HepG2 (cell line): ENCODE results near the gene RNF114. TPM values are rescaled to one million over a fixed set of nuclear protein-coding genes. Genes with fewer than 3 reads are reported as not detected.

Source experiments
- DMAP1 ChIP-seq: IDR thresholded peaks from 2 replicates; pipeline ENCODE4 v1.6.1; 2016
- KDM1A ChIP-seq: IDR thresholded peaks from 2 replicates; pipeline ENCODE4 v1.6.1; 2016; ENCODE audit warnings: missing compliant biosample characterization
- MED1 ChIP-seq: sonication (generic); formaldehyde crosslinking; IDR thresholded peaks from 2 replicates; pipeline ENCODE4 v1.4.0; 2020; ENCODE audit warnings: missing genetic modification reagents
- MIER2 ChIP-seq: IDR thresholded peaks from 2 replicates; pipeline ENCODE4 v1.6.1; 2016; ENCODE audit warnings: missing biosample characterization, missing genetic modification reagents
- MXI1 ChIP-seq: IDR thresholded peaks from 3 replicates; pipeline ENCODE4 v1.6.1; 2012; ENCODE audit warnings: low read depth, low read length, inconsistent platforms, borderline replicate concordance
- NFYC ChIP-seq: IDR thresholded peaks from 2 replicates; pipeline ENCODE4 v1.6.1; 2016; ENCODE audit warnings: missing genetic modification reagents, missing compliant biosample characterization
- PAWR ChIP-seq: sonication (generic); formaldehyde crosslinking; IDR thresholded peaks from 2 replicates; pipeline ENCODE4 v1.4.0; 2020; ENCODE audit warnings: missing genetic modification reagents, mild to moderate bottlenecking, borderline replicate concordance
- POLR2AphosphoS2 ChIP-seq: IDR thresholded peaks from 2 replicates; pipeline ENCODE4 v1.6.1; 2011; ENCODE audit warnings: low read depth, low read length, improper control_type of control experiment
- SMAD3 ChIP-seq: sonication (generic); formaldehyde crosslinking; IDR thresholded peaks from 2 replicates; pipeline ENCODE4 v1.4.0; 2020; ENCODE audit warnings: missing genetic modification reagents
- SP1 ChIP-seq, 2 experiments: fragments of 450-650 bp in 1 of 2; sonication (generic) in 1 of 2; formaldehyde crosslinking in 1 of 2; IDR thresholded peaks; 2 replicates each; pipeline versions ENCODE4 v1.4.0 to v1.6.1; 2016 to 2020; ENCODE audit warnings: missing genetic modification reagents in 1 of 2
- SP140L ChIP-seq: sonication (generic); formaldehyde crosslinking; IDR thresholded peaks from 2 replicates; pipeline ENCODE4 v1.4.0; 2020; ENCODE audit warnings: missing genetic modification reagents, borderline replicate concordance
- SSRP1 ChIP-seq: IDR thresholded peaks from 2 replicates; pipeline ENCODE4 v1.6.1; 2016; ENCODE audit warnings: control low read depth
- ZFAT ChIP-seq: sonication (generic); formaldehyde crosslinking; conservative IDR thresholded peaks from 2 replicates; pipeline ENCODE4 v1.8.1; 2023; ENCODE audit warnings: missing genetic modification reagents, inconsistent platforms
- ZNF724P ChIP-seq: sonication (generic); formaldehyde crosslinking; IDR thresholded peaks from 2 replicates; pipeline ENCODE4 v1.8.0; 2022; ENCODE audit warnings: missing genetic modification reagents, borderline replicate concordance
- ZNF773 ChIP-seq: sonication (generic); formaldehyde crosslinking; IDR thresholded peaks from 2 replicates; pipeline ENCODE4 v1.4.0; 2020; ENCODE audit warnings: missing genetic modification reagents, borderline replicate concordance
- polyA plus RNA-seq, 8 experiments: library from polyadenylated mRNA; depleted of rRNA in 3 of 8; stranded (reverse) in 7 of 8; unstranded in 1 of 8; fragments of >200 nt; fragmentation: Illumina TruSeq in 4 of 8; extraction: Trizol in 4 of 8; gene quantifications; 2 replicates each; pipeline versions ENCODE4 v1.2.1 to v1.2.3, GENCODE V29; 2011 to 2016; ENCODE audit warnings: low read depth in 4 of 8, missing spikeins in 1 of 8, mixed read lengths in 1 of 8; ENCODE audit not compliant: insufficient read depth in 1 of 8
- total RNA-seq, 5 experiments: library from RNA; depleted of rRNA; stranded (reverse); fragments of >200 nt; fragmentation: Illumina TruSeq; extraction: Trizol; gene quantifications; 2 replicates each; pipeline ENCODE4 v1.2.3, GENCODE V29; 2016; ENCODE audit warnings: low read depth in 1 of 5
- TF ChIP-seq, protein P1 (sequence below): sonication (generic); formaldehyde crosslinking; IDR thresholded peaks from 2 replicates; pipeline ENCODE4 v1.4.0; 2020; ENCODE audit warnings: missing genetic modification reagents
- TF ChIP-seq, protein P2 (sequence below): sonication (generic); formaldehyde crosslinking; IDR thresholded peaks from 2 replicates; pipeline ENCODE4 v1.4.0; 2020; ENCODE audit warnings: missing genetic modification reagents

Gene RNF114
- total and polyA plus RNA-seq, 2 of the 13 experiments (the other 11 are each of a cell fraction or from before 2014, with no cell fraction given): 119 to 126 TPM

DNA sequence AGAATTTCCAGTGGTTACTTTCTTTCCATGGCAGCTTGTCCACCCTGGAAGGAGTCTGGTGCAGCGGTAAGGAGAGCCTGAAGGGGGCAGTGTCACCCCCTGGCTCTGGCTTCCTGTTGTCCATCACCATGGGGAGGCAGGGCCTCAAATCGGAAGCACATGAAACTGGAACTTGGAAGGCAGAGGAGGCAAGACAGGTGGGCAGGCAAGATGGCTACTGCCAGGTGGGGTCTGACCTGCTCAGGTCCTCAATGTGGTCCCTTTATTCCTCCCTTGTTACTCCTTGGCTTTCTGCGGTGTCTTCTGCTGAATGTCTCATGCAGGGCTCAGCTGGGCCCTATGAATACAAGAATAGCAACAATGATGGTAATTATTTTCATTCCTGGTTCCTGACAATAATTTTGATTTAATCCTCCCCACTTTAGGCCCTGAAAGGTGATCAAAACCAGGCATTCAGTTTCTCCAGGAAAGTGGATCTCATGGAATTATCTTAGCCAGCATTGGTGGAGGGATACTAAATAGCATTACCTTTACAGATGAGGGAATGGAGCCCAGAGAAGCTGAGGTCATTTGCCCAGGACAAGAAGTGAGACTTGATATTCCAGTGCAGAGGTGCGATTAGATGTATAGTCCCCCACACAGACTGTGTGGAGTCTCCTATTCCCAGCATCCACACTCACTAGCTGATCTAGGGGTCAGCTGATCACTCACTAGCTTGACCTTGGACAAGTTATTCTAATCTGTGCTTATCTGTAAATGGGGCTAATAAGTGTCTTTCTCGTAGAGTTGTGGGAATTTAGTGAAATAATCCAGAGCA, 29.0 kb downstream of the RNF114 start (continued):
- TF ChIP-seq, protein P1, sequence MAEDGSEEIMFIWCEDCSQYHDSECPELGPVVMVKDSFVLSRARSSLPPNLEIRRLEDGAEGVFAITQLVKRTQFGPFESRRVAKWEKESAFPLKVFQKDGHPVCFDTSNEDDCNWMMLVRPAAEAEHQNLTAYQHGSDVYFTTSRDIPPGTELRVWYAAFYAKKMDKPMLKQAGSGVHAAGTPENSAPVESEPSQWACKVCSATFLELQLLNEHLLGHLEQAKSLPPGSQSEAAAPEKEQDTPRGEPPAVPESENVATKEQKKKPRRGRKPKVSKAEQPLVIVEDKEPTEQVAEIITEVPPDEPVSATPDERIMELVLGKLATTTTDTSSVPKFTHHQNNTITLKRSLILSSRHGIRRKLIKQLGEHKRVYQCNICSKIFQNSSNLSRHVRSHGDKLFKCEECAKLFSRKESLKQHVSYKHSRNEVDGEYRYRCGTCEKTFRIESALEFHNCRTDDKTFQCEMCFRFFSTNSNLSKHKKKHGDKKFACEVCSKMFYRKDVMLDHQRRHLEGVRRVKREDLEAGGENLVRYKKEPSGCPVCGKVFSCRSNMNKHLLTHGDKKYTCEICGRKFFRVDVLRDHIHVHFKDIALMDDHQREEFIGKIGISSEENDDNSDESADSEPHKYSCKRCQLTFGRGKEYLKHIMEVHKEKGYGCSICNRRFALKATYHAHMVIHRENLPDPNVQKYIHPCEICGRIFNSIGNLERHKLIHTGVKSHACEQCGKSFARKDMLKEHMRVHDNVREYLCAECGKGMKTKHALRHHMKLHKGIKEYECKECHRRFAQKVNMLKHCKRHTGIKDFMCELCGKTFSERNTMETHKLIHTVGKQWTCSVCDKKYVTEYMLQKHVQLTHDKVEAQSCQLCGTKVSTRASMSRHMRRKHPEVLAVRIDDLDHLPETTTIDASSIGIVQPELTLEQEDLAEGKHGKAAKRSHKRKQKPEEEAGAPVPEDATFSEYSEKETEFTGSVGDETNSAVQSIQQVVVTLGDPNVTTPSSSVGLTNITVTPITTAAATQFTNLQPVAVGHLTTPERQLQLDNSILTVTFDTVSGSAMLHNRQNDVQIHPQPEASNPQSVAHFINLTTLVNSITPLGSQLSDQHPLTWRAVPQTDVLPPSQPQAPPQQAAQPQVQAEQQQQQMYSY (CRISPR knock-in tag): 0 out of 2 replicates have a peak, but pooled peaks have one; percentile 20
- TF ChIP-seq PAWR (CRISPR knock-in tag) (no peak), SMAD3 (CRISPR knock-in tag) (0 out of 2 replicates have a peak, but pooled peaks have one; percentile 6), SP140L (CRISPR knock-in tag) (no peak), MXI1 (0 out of 3 replicates have a peak, but pooled peaks have one; percentile 14), SSRP1 (CRISPR knock-in tag) (no peak), POLR2AphosphoS2 (no peak), ZFAT (CRISPR knock-in tag) (no peak), ZNF773 (no peak), KDM1A (CRISPR knock-in tag) (0 out of 2 replicates have a peak, but pooled peaks have one; percentile 43), DMAP1 (CRISPR knock-in tag) (0 out of 2 replicates have a peak, but pooled peaks have one; percentile 47), NFYC (CRISPR knock-in tag) (no peak; the same call in 1 of the 2 replicates), ZNF724P (CRISPR knock-in tag) (0 out of 2 replicates have a peak, but pooled peaks have one; percentile 42), SP1 (IDR thresholded peaks at IDR 0.05) (no peak), SP1 (CRISPR knock-in tag; IDR thresholded peaks at IDR 0.05) (0 out of 2 replicates have a peak, but pooled peaks have one; percentile 14), MED1 (CRISPR knock-in tag) (peak; percentile 42; the same call in 1 of the 2 replicates), MIER2 (CRISPR knock-in tag) (0 out of 2 replicates have a peak, but pooled peaks have one; percentile 45)
- TF ChIP-seq, protein P2, sequence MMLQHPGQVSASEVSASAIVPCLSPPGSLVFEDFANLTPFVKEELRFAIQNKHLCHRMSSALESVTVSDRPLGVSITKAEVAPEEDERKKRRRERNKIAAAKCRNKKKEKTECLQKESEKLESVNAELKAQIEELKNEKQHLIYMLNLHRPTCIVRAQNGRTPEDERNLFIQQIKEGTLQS (CRISPR knock-in tag): 0 out of 2 replicates have a peak, but pooled peaks have one; percentile 26
